RWPE1 (cell line): ENCODE data around the gene EVI2B.

Source experiments
- CTCF ChIA-PET: fragments of 350-600 bp; sonication (Branson Sonifier 250); formaldehyde crosslinking; extraction: SDS; loops from one replicate; lab custom pipeline; 2021; lab: Yijun Ruan, JAX
- POLR2A ChIA-PET: fragments of 400-600 bp; formaldehyde crosslinking; extraction: SDS; loops from one replicate; lab custom pipeline; 2020; ENCODE audit warnings: antibody characterized with exemption; ENCODE audit not compliant: low non-redundant PET; lab: Yijun Ruan, JAX
- DNase-seq: peaks from one replicate; pipeline ENCODE4 v3.0.0; 2012; ENCODE audit warnings: low spot score
- H3K27ac ChIP-seq: fragments of 450-650 bp; 2 replicates; pipeline ENCODE4 v1.5.1; 2017
- CTCF ChIP-seq: fragments of 450-650 bp; conservative IDR thresholded peaks from 2 replicates; pipeline ENCODE4 v1.5.1; 2017; ENCODE audit warnings: low read depth, mild to moderate bottlenecking

The EVI2B gene

GRCh38 chr17:31279401-31279800, 34.5 kb downstream of the EVI2B start:
- CTCF ChIA-PET = interaction anchor here (0.7 kb wide), 1 partner anchor 18 kb away, joined by 3 read pairs; no protein-coding TSS in a partner anchor
- POLR2A ChIA-PET = no interaction called here
- no peak for DNase-seq
- no peak for TF ChIP-seq CTCF
- no peak overlapping the region for H3K27ac ChIP-seq

GRCh38 chr17:31275116-31275515, 38.7 kb downstream of the EVI2B start:
- H3K27ac ChIP-seq = no peak overlapping the region
- CTCF ChIA-PET = no interaction called here
- TF ChIP-seq CTCF = no peak

GRCh38 chr17:31274252-31274651, 39.6 kb downstream of the EVI2B start:
- POLR2A ChIA-PET = no interaction called here
- peak; percentile 76 for DNase-seq
- TF ChIP-seq CTCF = no peak
- CTCF ChIA-PET = no interaction called here
- no peak overlapping the region for H3K27ac ChIP-seq

More at GRCh38 chr17:31275116-31275515, 38.7 kb downstream of the EVI2B start:
- no peak for DNase-seq
- POLR2A ChIA-PET = no interaction called here

GRCh38 chr17:31273516-31273915, 40.3 kb downstream of the EVI2B start:
- ChIA-PET POLR2A (no interaction called here), CTCF (no interaction called here)
- DNase-seq = no peak
- TF ChIP-seq CTCF = no peak
- no peak overlapping the region for H3K27ac ChIP-seq

GRCh38 chr17:31272803-31273202, 41.1 kb downstream of the EVI2B start:
- POLR2A ChIA-PET = no interaction called here
- TF ChIP-seq CTCF = no peak
- CTCF ChIA-PET = no interaction called here
- H3K27ac ChIP-seq = no peak overlapping the region
- no peak for DNase-seq

- TF ChIP-seq CTCF = no peak
- H3K27ac ChIP-seq = no peak overlapping the region
- no peak for DNase-seq
- ChIA-PET CTCF (no interaction called here), POLR2A (no interaction called here)
Observed at GRCh38 chr17:31272236-31272635, 41.6 kb downstream of the EVI2B start.

- peak overlapping the region; percentile 69; the same call in 1 of the 2 replicates for H3K27ac ChIP-seq
- ChIA-PET CTCF (interaction anchor here (0.6 to 1.4 kb wide), 2 partner anchors 15 to 24 kb away, joined by 4 read pairs; no protein-coding TSS in a partner anchor), POLR2A (no interaction called here)
Observed at GRCh38 chr17:31269578-31269983, 44.3 kb downstream of the EVI2B start.

More at GRCh38 chr17:31269578-31269983, 44.3 kb downstream of the EVI2B start:
- DNase-seq = peak; percentile 82
- TF ChIP-seq CTCF = no peak
